ENCODE data around the gene JCHAIN. TPM values are rescaled to one million over a fixed set of nuclear protein-coding genes. Genes with fewer than 3 reads are reported as not detected.
A peak's percentile ranks its signal among the peaks of the same experiment; 100 is the strongest.
"Not testable (repeated sequence)": the region's sequence is repeated elsewhere in the genome, so short reads cannot be mapped to it uniquely, and the experiment has no call there.

The JCHAIN gene
- total RNA-seq, 1 donor from 2014 or later = 13.3 TPM

- intact Hi-C loops (cut with DNase I); ATAC-seq; DNase-seq (ENCODE audit: low spot score): not testable (repeated sequence)
These were observed 32.1 kb upstream of the JCHAIN start for GRCh38 chr4:70698435-70698834.

DNA sequence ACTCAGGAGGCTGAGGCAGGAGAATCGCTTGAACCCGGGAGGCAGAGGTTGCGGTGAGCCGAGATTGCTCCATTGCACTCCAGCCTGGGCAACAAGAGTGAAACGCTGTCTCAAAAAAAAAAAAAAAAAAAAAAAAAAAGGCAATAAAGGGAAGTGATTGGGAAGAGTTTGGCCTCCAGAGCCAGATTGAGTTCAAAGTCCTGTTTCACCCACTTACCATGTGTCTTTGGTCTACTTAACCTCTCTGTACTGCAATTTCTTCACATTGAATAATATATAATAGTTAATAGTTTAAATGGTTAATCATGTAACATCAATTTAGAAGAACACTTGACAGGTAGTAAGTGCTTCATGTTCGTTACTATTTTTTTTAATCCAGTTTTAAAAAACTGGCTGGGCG lies 28.3 kb upstream of the JCHAIN start:
- DNase-seq (ENCODE audit: low spot score); intact Hi-C loops (cut with DNase I); ATAC-seq: not testable (repeated sequence)

GRCh38 chr4:70691661-70692060 lies 25.4 kb upstream of the JCHAIN start:
- DNase-seq (ENCODE audit: low spot score) (no peak), ATAC-seq (no peak)
- intact Hi-C loops (cut with DNase I) = no loop called here

DNA sequence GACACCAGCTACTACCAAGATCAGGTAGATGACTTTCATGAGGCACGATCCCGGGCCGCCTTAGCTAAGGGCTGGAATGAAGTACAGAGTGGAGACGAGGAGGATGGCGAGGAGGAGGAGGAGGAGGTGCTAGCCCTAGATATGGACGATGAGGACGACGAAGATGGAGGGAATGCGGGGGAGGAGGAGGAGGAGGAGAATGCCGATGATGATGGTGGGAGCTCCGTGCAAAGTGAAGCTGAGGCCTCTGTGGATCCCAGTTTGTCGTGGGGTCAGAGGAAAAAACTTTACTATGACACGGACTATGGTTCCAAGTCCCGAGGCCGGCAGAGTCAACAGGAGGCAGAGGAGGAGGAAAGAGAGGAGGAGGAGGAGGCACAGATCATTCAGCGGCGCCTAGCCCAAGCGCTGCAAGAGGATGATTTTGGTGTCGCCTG lies 22.5 kb upstream of the JCHAIN start:
- intact Hi-C loops (cut with DNase I) = no loop called here
- DNase-seq (ENCODE audit: low spot score) (no peak), ATAC-seq (peak; percentile 2)

- intact Hi-C loops (cut with DNase I) = no loop called here
- DNase-seq (ENCODE audit: low spot score) (peak; percentile 98), ATAC-seq (peak; percentile 98)
These were observed 21.8 kb upstream of the JCHAIN start, which contains the start of gene UTP3 for GRCh38 chr4:70687821-70688794. Gene UTP3, plus strand, starts transcription at chr4:70688532. Its CDS starts 146 bp downstream, at chr4:70688678.

DNA sequence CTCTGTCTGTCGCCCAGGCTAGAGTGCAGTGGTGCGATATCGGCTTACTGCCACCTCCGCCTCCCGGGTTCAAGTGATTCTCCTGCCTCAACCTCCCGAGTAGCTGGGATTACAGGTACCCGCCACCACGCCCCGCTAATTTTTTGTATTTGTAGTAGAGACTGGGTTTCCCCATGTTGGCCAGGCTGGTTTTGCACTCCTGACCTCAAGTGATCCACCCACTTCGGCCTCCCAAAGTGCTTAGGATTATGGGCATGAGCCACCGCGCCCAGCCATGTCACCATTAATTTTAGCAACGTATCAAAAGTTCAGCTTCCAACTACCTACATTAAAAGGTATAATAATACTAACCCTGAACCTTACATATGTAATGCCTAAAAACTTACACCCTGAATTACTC lies 21.1 kb upstream of the JCHAIN start:
- peak; percentile 56 for DNase-seq (ENCODE audit: low spot score)
- intact Hi-C loops (cut with DNase I) = no loop called here
- no peak for ATAC-seq

- intact Hi-C loops (cut with DNase I); DNase-seq (ENCODE audit: low spot score); ATAC-seq: not testable (repeated sequence)
These were observed 15.8 kb upstream of the JCHAIN start for GRCh38 chr4:70682142-70682541.

GRCh38 chr4:70681704-70682103 lies 15.4 kb upstream of the JCHAIN start:
- DNase-seq (ENCODE audit: low spot score) = no peak
- intact Hi-C loops (cut with DNase I) = no loop called here
- no peak for ATAC-seq

DNA sequence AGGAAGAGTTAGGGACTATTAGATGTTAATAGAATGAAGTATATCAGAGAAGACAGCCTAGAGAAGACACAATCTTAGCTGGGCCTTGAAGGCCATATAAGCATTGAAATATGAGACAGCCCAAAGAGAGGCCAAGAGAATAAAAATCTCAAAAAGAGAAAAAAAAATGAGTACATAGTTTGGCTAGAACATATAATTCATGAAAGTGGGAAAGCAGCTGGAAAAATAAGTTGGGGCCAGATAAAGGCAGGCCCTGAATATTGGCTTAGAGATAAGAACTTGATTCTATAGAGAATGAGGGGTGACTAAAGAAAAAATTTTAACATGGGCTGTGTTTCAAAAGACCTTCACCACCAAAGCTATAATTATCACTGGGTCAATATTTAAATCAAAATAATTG lies 14.6 kb upstream of the JCHAIN start:
- no peak for DNase-seq (ENCODE audit: low spot score)
- no peak for ATAC-seq
- intact Hi-C loops (cut with DNase I) = no loop called here

DNA sequence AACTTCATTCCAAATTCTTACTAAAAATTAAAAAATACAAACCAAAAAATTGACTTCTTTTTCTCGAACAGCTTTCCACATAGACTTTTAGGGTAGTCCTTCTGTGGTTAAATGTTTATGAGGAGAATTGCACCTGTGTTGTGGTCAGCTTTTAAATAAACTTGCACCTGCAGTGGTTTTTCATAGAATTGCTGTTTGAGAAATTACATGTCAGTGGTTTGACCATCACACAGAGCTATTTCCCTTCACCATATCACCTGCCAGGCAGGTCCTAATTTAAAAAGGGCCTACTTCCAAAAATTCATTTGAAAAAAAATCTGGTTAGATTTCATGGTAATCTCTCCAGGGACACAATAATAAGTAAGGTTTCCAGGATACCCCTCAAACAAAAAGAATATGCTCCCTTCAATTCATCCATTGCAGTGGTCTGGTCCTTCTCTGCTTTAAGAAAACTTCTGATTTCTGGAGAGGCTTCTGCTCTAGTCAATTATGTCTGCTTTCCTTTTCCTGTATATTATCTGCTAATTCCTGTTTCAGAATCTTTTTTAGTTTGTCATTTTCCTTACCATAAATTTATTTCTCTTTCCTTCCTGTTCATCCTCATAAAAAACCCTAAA lies 12.2 kb upstream of the JCHAIN start:
- intact Hi-C loops (cut with DNase I) = no loop called here
- no peak for ATAC-seq

DNA sequence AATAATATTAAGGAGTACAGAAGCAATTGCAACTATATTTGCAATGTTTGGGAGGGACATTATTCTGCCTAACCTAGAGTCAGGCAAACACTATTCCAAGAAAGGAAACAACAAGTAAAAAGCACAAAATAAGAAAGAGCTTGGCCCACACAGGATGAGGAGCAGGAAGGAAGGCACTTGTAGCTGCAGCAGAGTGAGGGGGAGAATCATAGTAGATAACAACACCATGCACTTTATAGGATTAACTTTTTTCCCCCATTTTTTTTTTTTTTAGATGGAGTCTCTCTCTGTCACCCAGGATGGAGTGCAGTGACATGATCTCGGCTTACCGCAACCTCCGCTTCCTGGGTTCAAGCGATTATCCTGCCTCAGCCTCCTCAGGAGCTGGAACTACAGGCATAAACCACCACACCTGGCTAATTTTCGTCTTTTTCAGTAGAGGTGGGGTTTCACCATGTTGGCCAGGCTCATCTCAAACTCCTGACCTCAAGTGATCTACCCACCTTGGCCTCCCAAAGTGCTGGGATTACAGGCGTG lies 10.3 kb upstream of the JCHAIN start:
- ATAC-seq (no peak), DNase-seq (ENCODE audit: low spot score) (no peak)

More for the DNA sequence above, 12.2 kb upstream of the JCHAIN start:
- DNase-seq (ENCODE audit: low spot score) = no peak

DNA sequence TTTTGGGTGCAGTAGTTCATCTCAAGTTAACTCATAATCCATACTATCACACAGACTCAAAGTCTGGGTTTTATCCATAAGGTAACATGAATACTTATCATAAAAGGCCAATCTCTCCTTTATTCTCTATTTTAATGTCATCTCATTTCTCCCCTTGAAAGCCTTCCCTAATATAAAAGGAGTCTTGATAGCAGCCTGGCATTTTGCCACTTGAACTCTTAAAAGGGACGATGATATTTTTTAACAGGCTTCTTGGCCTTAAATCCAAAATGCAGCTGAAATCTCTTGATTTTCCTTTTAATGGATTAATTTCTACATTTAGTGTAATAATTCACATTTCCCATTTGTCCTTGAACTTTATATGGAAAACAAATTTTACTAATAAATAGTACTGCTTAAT lies 8.4 kb upstream of the JCHAIN start:
- ATAC-seq = no peak
- intact Hi-C loops (cut with DNase I) = no loop called here

More for the DNA sequence above, 10.3 kb upstream of the JCHAIN start:
- intact Hi-C loops (cut with DNase I) = no loop called here

DNA sequence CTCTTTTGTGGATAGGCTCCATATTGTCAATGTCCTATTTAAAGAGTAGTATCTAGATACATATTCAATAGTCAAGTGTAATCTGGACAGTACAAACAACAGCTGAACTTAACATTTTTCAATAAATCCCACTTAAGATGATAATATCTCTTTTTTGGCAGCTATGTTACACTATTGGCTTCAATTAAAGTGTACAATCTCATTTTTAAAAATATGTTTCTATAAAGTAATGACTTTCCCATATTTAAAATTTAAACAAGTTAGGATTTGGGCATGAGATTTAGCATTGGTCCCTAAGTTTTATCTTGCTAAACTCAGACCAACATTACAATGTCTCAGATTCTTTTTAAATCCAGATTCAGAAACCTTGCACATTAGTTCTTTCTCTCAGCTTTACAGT lies 7.9 kb upstream of the JCHAIN start:
- no peak for ATAC-seq
- DNase-seq (ENCODE audit: low spot score) = no peak
- intact Hi-C loops (cut with DNase I) = no loop called here

More for the DNA sequence above, 8.4 kb upstream of the JCHAIN start:
- DNase-seq (ENCODE audit: low spot score) = no peak

- intact Hi-C loops (cut with DNase I) = no loop called here
- ATAC-seq (no peak), DNase-seq (ENCODE audit: low spot score) (no peak)
These were observed 4.8 kb upstream of the JCHAIN start for GRCh38 chr4:70671091-70671490.

DNA sequence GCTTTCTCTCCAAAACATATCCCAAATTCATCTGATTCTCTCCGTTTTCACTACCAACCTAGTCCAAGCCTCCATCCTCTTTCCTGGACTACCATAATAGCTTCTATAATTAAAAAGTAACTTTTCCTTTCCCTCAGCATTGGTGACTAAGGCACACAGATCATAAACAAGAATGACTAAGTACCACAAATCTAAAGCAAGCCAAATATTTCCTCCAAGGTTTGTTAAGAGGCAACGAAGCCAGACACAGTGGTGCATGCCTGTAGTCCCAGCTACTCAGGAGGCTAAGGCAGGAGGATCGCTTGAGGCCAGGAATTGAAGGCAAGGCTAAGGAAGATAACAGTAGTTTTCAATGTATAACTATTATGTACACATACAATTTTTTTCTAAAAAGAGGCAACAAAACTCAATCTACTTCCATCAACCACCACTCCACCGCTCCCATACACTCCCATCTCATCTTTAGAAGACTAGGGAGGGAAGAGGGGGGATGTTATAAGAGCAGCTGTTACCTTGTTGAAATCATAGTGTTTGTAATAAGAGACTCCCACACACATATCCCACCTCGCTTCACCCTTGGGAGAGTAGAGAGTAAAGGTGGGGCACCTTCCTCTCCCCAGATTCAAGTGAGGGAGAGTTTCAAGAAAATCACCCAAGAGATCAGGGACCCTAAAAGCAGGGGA lies 4.2 kb upstream of the JCHAIN start:
- intact Hi-C loops (cut with DNase I) = no loop called here
- ATAC-seq = no peak
- DNase-seq (ENCODE audit: low spot score) = no peak

- intact Hi-C loops (cut with DNase I) = no loop called here
- ATAC-seq = no peak
- no peak for DNase-seq (ENCODE audit: low spot score)
These were observed 1.6 kb upstream of the JCHAIN start for GRCh38 chr4:70667740-70668535.

DNA sequence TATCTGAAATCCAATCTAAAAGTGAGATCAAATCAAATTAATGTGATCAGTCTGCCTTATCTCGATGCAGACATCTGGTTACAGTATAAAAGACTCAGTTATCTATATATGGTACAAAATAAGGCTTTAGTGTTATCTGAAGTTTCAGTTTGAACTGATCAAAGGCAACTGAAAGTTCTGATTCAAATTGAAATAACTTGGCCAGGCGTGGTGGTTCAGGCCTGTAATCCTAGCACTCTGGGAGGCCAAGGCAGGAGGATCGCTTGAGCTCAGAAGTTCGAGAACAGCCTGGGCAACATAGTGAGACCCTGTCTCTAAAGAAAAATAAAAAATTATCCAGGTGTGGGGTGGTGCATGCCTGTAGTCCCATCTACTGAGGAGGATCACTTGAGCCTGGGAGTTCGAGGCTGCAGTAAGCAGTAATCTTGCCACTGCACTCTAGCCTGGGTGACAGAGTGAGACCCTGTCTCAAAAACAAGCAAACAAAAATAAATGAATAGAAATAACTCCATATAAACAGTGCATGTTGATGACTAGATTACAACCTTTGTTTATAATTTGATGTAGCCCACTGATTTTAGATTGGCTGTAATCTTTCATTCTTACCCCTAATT lies 4.9 kb downstream of the JCHAIN start:
- DNase-seq (ENCODE audit: low spot score); intact Hi-C loops (cut with DNase I); ATAC-seq: not testable (repeated sequence)

DNA sequence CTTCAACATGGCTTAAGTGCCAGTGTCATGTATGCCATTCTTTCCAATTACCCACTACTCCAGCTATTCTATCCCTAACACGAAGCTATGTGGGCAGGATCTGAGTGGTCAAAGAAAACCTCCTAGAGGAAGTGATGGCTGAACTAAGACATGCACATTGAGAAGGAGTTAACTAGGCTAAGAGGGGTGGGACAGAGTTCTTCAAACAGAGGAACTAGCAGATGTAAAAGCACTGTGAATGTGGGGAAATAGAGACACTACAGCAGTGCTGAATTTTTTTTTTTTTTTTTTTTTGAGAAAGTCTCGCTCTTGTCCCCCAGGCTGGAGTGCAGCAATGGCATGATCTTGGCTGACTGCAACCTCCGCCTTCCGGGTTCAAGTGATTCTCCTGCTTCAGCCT lies 6.2 kb downstream of the JCHAIN start:
- intact Hi-C loops (cut with DNase I) = no loop called here
- DNase-seq (ENCODE audit: low spot score) (no peak), ATAC-seq (no peak)

All from sciatic nerve (tissue), 2 donors.